Loucy (cell line): ENCODE results near the gene PNMA6E.

Source experiments
- H2AFZ ChIP-seq: fragments of 200-600 bp; sonication (generic); 2 replicates; pipeline ENCODE4 v1.6.0; 2016; ENCODE audit warnings: antibody characterized with exemption, mild to moderate bottlenecking, low read length, moderate library complexity
- H3F3A ChIP-seq: fragments of 200-600 bp; 2 replicates; pipeline ENCODE4 v1.6.0; 2016; ENCODE audit warnings: antibody characterized with exemption, low read depth, mild to moderate bottlenecking
- H3K27me3 ChIP-seq: fragments of 200-600 bp; sonication (generic); 2 replicates; pipeline ENCODE4 v1.6.1; 2014; ENCODE audit warnings: low read length, mild to moderate bottlenecking; ENCODE audit not compliant: insufficient read depth, poor library complexity, severe bottlenecking
- H3K36me3 ChIP-seq: fragments of 200-600 bp; sonication (generic); 2 replicates; pipeline ENCODE4 v1.6.1; 2016; ENCODE audit warnings: low read length; ENCODE audit not compliant: insufficient read depth
- H3K4me1 ChIP-seq: fragments of 200-600 bp; sonication (generic); 2 replicates; pipeline ENCODE4 v1.5.1; 2014; ENCODE audit warnings: low read length, mild to moderate bottlenecking; ENCODE audit not compliant: insufficient read depth, poor library complexity, severe bottlenecking
- H3K4me2 ChIP-seq: fragments of 200-600 bp; sonication (generic); 2 replicates; pipeline ENCODE4 v1.6.0; 2014; ENCODE audit warnings: antibody characterized with exemption, low read length, low read depth, mild to moderate bottlenecking; ENCODE audit not compliant: poor library complexity, severe bottlenecking
- H3K4me3 ChIP-seq: fragments of 200-600 bp; sonication (generic); 2 replicates; pipeline ENCODE4 v1.5.1; 2014; ENCODE audit warnings: low read length, mild to moderate bottlenecking, mixed read lengths; ENCODE audit not compliant: poor library complexity, severe bottlenecking
- H3K79me2 ChIP-seq: fragments of 200-600 bp; sonication (generic); 2 replicates; pipeline ENCODE4 v1.6.1; 2014; ENCODE audit warnings: low read length; ENCODE audit not compliant: insufficient read depth
- H3K9ac ChIP-seq: fragments of 200-600 bp; sonication (generic); 2 replicates; pipeline ENCODE4 v1.6.0; 2014; ENCODE audit warnings: mild to moderate bottlenecking, low read depth, low read length, moderate library complexity; ENCODE audit not compliant: poor library complexity, severe bottlenecking
- H3K9me2 ChIP-seq: fragments of 200-600 bp; sonication (generic); replicated peaks from 2 replicates; pipeline ENCODE4 v1.6.1; 2016; ENCODE audit warnings: low read depth, low read length, mixed read lengths
- H3K9me3 ChIP-seq: fragments of 200-600 bp; sonication (generic); 2 replicates; pipeline ENCODE4 v1.6.1; 2014; ENCODE audit warnings: mild to moderate bottlenecking, antibody characterized with exemption, low read length, low read depth; ENCODE audit not compliant: insufficient read depth
- H4K20me1 ChIP-seq: fragments of 200-600 bp; sonication (generic); 2 replicates; pipeline ENCODE4 v1.6.0; 2014; ENCODE audit warnings: antibody characterized with exemption, low read length, mild to moderate bottlenecking; ENCODE audit not compliant: insufficient read depth, poor library complexity, severe bottlenecking
- EZH2phosphoT487 ChIP-seq: fragments of 200-600 bp; IDR thresholded peaks from 2 replicates; pipeline ENCODE4 v1.6.1; 2018; ENCODE audit warnings: antibody characterized with exemption, mild to moderate bottlenecking, moderate library complexity, borderline replicate concordance
- TF ChIP-seq, protein P1 (sequence below): fragments of 200-600 bp; sonication (generic); conservative IDR thresholded peaks from 2 replicates; pipeline ENCODE4 v1.5.1; 2014; ENCODE audit warnings: mild to moderate bottlenecking, antibody characterized with exemption, low read length

The PNMA6E gene

DNA sequence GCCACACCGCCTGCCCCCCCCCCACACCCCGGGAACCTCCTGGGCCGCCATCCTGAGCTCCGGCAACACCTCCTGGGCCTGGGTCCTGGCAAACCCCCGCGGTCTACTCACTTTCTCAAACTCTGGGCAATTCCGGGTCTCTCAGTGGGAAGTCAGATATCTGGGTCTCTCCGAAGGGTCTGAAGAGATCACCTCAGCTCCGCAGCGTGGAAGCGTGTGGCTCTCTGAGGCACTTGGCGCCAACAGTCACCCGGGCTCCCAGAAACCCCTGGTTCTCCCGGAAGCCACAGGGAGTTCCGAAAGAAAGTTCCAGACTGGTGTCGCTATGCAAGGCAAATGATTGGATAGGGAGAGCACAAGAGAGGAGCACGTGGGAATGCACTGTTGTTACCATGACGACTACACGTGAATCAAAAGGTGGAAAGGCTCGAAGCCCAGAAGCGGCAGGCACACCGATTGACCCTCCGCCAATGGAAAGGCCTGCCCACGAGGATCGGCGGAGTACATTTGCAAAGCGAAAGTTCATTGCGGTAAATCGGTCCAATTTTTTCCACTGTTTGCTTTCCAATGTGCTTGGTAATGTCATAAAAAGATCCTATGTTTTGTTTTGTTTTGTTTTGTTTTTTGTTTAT lies at the start of gene PNMA6E:
Gene PNMA6E (minus strand): TSS at position 218 of the 632 bp plus-strand sequence. CDS start 2,501 bp downstream, outside the sequence.
- H3K36me3 ChIP-seq: no peaks in the 10 kb centered on the region
- no peak within 1 kb of the TSS for H3K4me3 ChIP-seq
- H2AFZ ChIP-seq: no peak within 1 kb of the TSS
- TF ChIP-seq, protein P1, sequence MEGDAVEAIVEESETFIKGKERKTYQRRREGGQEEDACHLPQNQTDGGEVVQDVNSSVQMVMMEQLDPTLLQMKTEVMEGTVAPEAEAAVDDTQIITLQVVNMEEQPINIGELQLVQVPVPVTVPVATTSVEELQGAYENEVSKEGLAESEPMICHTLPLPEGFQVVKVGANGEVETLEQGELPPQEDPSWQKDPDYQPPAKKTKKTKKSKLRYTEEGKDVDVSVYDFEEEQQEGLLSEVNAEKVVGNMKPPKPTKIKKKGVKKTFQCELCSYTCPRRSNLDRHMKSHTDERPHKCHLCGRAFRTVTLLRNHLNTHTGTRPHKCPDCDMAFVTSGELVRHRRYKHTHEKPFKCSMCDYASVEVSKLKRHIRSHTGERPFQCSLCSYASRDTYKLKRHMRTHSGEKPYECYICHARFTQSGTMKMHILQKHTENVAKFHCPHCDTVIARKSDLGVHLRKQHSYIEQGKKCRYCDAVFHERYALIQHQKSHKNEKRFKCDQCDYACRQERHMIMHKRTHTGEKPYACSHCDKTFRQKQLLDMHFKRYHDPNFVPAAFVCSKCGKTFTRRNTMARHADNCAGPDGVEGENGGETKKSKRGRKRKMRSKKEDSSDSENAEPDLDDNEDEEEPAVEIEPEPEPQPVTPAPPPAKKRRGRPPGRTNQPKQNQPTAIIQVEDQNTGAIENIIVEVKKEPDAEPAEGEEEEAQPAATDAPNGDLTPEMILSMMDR: no peak
- TF ChIP-seq EZH2phosphoT487: no peak
- no peaks in the 10 kb centered on the region for H3K9me3 ChIP-seq
- H3K9me2 ChIP-seq: no peaks in the 10 kb centered on the region
- H3K79me2 ChIP-seq: no peaks in the 10 kb centered on the region
- no peaks in the 10 kb centered on the region for H3K27me3 ChIP-seq
- H3K4me2 ChIP-seq: no peak within 1 kb of the TSS
- no peaks in the 10 kb centered on the region for H3F3A ChIP-seq
- H3K4me1 ChIP-seq: no peaks in the 10 kb centered on the region
- no peaks in the 10 kb centered on the region for H4K20me1 ChIP-seq
- no peak within 1 kb of the TSS for H3K9ac ChIP-seq

DNA sequence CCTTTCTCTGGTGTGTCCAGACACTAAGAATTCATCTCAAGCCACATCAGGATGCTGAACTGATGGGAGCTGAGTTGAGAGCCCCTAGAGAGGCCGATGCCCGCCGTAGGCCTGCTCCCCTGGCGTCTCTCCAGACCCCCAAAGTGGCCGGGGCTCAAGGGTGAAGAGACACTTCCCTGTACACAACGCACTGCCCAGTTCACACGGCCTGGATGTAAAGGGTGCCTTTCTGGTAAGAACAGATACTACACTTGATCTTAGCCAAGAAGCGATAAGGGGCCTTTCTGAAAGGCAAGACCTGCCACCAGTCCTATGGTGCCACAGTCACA lies 49.8 kb upstream of the PNMA6E start:
- TF ChIP-seq, protein P1: no peak
- no peak for TF ChIP-seq EZH2phosphoT487
- no peaks in the 10 kb centered on the region for H3K9me2 ChIP-seq

DNA sequence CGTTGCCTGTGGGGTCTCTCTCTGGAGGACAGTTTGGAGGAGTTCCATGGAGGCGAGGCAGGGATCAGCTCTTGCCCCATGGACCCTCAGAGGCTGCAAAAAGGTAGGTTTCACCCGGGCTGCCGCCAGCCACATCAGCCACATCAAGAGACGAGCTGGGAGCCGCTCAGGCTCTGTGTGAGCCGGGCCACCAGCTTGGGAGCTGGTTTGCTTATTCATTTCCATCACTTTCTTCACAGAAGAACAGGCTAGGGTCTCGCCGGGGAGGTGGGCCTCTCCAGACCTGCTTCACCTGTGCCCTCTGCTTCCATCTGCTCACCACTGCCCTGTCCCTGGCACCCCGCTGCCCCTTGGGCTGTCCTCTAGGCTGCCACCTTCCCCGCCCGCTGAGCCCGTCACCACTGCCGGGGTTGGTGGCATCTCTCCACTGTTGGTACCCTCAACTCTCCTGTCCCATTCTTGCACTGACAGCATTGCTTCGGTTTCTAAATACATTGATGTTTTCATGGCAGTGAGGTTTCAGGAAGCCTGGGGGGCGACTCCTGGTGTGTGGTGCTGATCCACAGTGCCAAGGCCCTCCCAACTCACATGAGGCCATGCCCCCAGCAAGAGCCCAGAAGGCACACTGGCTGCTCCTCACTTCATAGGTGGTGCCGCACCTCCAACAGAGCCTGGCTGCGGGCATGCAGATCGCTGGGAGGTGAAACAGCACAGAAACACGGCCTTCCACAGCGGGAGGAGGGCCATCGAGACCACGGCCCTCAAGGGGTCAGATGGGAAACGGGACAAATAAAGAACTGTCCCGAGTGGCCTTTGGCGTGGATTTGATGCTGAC lies 49.2 kb upstream of the PNMA6E start:
- no peaks in the 10 kb centered on the region for H3K36me3 ChIP-seq
- TF ChIP-seq, protein P1: no peak
- TF ChIP-seq EZH2phosphoT487: no peak
- no peaks in the 10 kb centered on the region for H4K20me1 ChIP-seq
- no peaks in the 10 kb centered on the region for H3F3A ChIP-seq
- H3K9me2 ChIP-seq: no peaks in the 10 kb centered on the region
- no peaks in the 10 kb centered on the region for H3K9me3 ChIP-seq
- H2AFZ ChIP-seq: no peak overlapping the region
- no peak overlapping the region for H3K4me3 ChIP-seq
- no peaks in the 10 kb centered on the region for H3K27me3 ChIP-seq
- no peak overlapping the region for H3K4me2 ChIP-seq
- H3K4me1 ChIP-seq: no peaks in the 10 kb centered on the region
- H3K9ac ChIP-seq: no peak overlapping the region
- no peaks in the 10 kb centered on the region for H3K79me2 ChIP-seq

More for the DNA sequence above, 49.8 kb upstream of the PNMA6E start:
- Histone ChIP-seq H3K4me1 (no peaks in the 10 kb centered on the region), H3K27me3 (no peaks in the 10 kb centered on the region), H3K79me2 (no peaks in the 10 kb centered on the region), H3K36me3 (no peaks in the 10 kb centered on the region; the same call in 1 of the 2 replicates), H3K4me3 (no peak overlapping the region), H3K9me3 (no peaks in the 10 kb centered on the region), H2AFZ (no peak overlapping the region), H3K4me2 (no peak overlapping the region), H4K20me1 (no peaks in the 10 kb centered on the region), H3K9ac (no peak overlapping the region), H3F3A (no peaks in the 10 kb centered on the region)
